Astrocyte of the cerebellum (primary cell): ENCODE results near the gene SGCA.

Experiments used
- DNase-seq: peaks from one replicate; pipeline ENCODE4 v3.0.0-alpha.2; 2011; ENCODE audit warnings: low read depth
- H3K4me3 ChIP-seq: 2 replicates; pipeline ENCODE4 v1.5.1; 2011; ENCODE audit warnings: mild to moderate bottlenecking, low read depth, low read length, moderate library complexity
- in situ Hi-C: cut with HindIII; loops from 2 replicates; pipeline ENCODE4 v1.10.0; 2017; ENCODE audit warnings: low sequenced_read_pairs
- TF ChIP-seq, protein P1 (sequence below): IDR thresholded peaks from 2 replicates; pipeline ENCODE4 v1.5.1; 2012; ENCODE audit warnings: low read length, low read depth, moderate library complexity, mild to moderate bottlenecking; ENCODE audit errors: missing control alignments

The SGCA gene

DNA sequence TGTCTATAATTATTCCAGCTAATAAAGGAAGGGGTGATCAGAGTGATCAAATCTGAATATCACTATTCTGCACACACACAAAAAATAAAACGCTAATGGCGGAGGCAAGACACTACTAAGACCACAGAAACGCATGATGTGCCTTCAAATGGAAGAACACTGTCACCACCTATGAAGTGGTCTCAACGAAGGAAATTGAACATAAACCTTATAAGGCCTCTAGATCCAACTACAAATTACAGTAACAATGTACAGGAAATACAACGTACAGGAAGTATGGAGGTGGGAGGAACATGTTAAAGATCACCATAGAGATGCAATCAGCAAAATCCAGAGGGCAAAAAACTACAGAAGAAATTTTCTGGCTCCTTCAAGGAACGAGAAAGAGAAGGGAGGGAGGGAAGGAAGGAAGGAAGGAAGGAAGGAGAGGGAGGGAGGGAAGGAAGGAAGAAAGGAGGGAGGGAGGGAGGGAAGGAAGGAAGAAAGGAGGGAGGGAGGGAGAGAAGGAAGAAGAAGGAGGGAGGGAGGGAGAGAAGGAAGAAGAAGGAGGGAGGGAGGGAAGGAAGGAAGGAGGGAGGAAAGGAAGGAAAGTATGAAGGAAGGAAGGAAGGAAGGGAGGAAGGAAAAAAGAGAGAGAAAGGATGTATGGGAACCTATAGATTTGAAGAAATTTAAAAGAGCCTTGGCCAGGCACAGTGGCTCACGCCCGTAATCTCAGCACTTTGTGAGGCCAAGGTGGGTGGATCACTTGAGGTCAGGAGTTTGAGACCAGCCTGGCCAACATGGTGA lies 3.1 kb upstream of the SGCA start:
- no peak overlapping the region for H3K4me3 ChIP-seq
- in situ Hi-C loops = no loop called here
- no peak for DNase-seq
- TF ChIP-seq, protein P1, sequence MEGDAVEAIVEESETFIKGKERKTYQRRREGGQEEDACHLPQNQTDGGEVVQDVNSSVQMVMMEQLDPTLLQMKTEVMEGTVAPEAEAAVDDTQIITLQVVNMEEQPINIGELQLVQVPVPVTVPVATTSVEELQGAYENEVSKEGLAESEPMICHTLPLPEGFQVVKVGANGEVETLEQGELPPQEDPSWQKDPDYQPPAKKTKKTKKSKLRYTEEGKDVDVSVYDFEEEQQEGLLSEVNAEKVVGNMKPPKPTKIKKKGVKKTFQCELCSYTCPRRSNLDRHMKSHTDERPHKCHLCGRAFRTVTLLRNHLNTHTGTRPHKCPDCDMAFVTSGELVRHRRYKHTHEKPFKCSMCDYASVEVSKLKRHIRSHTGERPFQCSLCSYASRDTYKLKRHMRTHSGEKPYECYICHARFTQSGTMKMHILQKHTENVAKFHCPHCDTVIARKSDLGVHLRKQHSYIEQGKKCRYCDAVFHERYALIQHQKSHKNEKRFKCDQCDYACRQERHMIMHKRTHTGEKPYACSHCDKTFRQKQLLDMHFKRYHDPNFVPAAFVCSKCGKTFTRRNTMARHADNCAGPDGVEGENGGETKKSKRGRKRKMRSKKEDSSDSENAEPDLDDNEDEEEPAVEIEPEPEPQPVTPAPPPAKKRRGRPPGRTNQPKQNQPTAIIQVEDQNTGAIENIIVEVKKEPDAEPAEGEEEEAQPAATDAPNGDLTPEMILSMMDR = no peak

DNA sequence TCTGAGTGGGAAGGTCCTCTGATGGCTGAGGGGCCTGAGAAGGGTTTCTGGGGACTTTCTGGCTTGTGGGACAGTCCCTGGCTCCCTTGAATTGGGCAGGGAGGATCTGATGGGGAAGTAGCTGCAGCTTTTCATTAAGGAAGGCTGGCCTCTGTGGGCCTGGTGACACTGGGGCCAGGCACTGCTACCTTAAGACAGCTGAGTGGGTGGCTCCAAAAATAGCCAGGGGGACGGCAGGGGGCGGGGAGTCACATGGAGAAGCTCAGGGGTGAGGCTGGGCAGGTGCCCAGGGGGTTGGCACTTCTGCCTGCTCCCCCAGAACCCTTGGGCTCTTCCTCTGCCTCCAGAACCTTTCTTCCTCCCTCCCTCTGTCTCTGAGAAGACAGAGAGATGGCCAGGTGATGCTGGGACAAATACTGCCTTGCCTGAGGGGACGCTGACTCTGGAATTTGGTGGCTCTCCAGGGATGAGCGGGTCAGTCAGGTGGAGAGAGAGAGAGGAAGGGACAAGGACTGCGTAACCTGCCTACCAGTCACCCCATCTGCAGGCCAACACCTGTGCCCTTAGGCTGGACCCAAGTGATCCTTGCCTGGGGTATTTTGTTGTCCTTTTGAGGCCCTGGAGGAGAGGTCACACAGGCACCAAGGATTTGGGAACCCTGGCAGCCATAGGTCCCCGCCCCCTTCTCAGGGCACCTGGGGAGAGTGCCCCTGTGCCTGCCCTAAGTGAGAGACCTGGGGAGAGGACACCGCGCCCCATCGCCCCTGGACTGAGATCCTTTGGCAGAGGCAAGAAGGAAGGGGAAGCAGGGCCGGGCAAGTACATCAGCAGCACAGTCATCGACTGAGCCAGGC lies 1.7 kb upstream of the SGCA start:
- TF ChIP-seq, protein P1 = no peak
- H3K4me3 ChIP-seq = no peak overlapping the region
- no peak for DNase-seq
- in situ Hi-C loops = no loop called here

DNA sequence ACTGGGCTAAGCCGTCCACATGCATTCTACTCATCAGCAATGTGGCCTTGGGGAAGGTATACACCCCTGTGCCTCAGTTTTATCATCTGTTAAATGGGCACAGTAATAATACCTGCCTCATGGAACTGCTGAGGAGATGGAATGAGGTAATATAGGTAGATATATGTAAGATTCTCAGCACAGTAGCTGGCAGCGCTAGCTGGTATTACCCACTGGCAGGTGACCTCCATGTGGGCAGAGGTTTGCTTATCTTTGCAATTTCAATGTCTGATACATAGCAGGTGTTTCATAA lies 1.2 kb upstream of the SGCA start:
- H3K4me3 ChIP-seq = no peak overlapping the region
- TF ChIP-seq, protein P1 = no peak
- in situ Hi-C loops = no loop called here
- no peak for DNase-seq

DNA sequence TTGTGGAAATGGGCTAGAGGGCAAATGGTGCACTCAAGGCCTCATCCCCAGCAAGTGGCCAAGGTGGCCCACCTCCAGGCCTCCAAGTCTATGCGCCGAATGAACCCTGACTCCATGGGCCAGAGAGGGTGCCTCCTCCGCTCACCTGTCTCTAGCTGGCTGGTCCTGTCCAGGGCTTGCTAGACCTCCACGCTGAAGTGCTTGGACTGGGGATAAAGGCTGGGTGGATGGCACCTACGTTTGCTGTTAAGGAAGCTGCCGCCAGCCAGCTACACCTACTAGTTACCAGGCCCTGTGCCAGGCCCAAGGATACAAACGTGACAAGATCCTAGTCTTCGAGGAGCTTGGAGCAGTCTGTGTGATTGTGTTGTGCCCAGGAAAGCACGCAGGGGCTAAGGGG lies 739 bp upstream of the SGCA start:
- H3K4me3 ChIP-seq = no peak overlapping the region
- no peak for DNase-seq
- in situ Hi-C loops = no loop called here
- TF ChIP-seq, protein P1 = no peak

DNA sequence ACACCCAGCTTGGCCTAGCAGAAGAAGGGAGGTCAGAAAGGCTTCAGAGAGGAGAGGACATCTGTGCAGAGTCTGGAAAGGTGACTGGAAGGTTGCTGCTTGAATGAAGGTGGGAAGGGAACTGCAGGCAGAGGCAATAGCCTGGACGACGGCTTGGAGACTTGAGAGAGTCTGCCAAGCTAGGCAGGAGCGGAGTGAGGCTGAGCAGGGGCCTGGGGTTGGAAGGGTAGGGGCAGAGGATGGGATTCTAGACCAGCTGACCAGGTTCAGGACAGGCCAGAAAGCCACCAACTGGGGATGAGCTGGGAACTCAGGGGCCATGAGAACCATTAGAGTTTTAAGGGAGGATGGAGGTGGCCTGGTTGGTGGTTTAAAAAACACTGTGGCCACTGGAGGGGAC lies 339 bp upstream of the SGCA start:
- no peak overlapping the region for H3K4me3 ChIP-seq
- in situ Hi-C loops = no loop called here
- DNase-seq = no peak
- TF ChIP-seq, protein P1 = no peak

DNA sequence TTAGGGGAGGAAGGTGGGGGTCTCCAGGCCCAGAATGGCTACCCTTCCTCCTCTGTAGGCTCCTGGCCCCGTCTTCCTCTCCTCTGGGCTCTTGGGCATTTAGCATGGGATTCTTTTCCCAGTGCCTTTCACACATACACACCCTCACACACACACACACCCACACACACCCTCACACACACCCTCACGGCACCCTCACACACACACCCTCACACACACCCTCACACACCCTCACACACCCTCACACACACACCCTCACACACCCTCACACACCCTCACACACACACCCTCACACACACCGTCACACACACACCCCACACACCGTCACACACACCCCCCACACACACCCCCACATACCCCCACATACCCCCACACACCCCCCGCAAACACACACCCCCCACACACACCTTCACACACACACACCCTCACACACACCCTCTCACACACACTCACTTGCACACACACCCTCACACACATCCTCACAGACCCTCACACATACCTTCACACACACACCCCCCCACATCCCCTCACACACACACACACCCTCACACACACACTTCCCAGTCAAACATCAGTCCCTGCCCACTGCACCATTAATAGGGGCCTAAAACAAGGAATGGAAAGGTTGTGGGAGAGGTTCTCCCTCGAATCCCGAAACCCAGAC lies 845 bp downstream of the SGCA start:
- H3K4me3 ChIP-seq = no peak overlapping the region
- TF ChIP-seq, protein P1 = no peak

More for the DNA sequence above, 845 bp downstream of the SGCA start:
- DNase-seq = no peak
- in situ Hi-C loops = no loop called here
